Renal cortical epithelial cell (primary cell): ENCODE data around the gene SPTBN2. TPM values are rescaled to one million over a fixed set of nuclear protein-coding genes. Genes with fewer than 3 reads are reported as not detected.

ENCODE experiments used
- DNase-seq: peaks from one replicate; pipeline ENCODE4 v3.0.0-alpha.2; 2011; ENCODE audit warnings: low read depth
- total RNA-seq: library from RNA; depleted of rRNA; stranded (reverse); fragments of >200 nt; gene quantifications from 2 replicates; pipeline ENCODE4 v1.2.3, GENCODE V29; 2014

Gene SPTBN2
- total RNA-seq, 1 donor from 2014 or later, result 208 TPM

GRCh38 chr11:66704659-66705360 lies 24.2 kb downstream of the SPTBN2 start:
- no peak for DNase-seq

- DNase-seq, result no peak
Measured at GRCh38 chr11:66701432-66702240, 27.4 kb downstream of the SPTBN2 start.

GRCh38 chr11:66700742-66701141 lies 28.3 kb downstream of the SPTBN2 start:
- DNase-seq, result no peak

GRCh38 chr11:66700337-66700736 lies 28.7 kb downstream of the SPTBN2 start:
- DNase-seq, result no peak

GRCh38 chr11:66698491-66698890 lies 30.5 kb downstream of the SPTBN2 start:
- DNase-seq, result no peak

- no peak for DNase-seq
Measured at GRCh38 chr11:66697988-66698387, 31.0 kb downstream of the SPTBN2 start.

GRCh38 chr11:66696146-66696545 lies 32.9 kb downstream of the SPTBN2 start:
- no peak for DNase-seq

GRCh38 chr11:66694732-66695207 lies 34.2 kb downstream of the SPTBN2 start:
- peak; percentile 98 for DNase-seq

GRCh38 chr11:66694056-66694410 lies 35.0 kb downstream of the SPTBN2 start:
- no peak for DNase-seq

- DNase-seq, result no peak
Measured at GRCh38 chr11:66693356-66694055, 35.5 kb downstream of the SPTBN2 start.

GRCh38 chr11:66692871-66693331 lies 36.1 kb downstream of the SPTBN2 start:
- no peak for DNase-seq

- DNase-seq, result no peak
Measured at GRCh38 chr11:66692446-66692845, 36.6 kb downstream of the SPTBN2 start.

- no peak for DNase-seq
Measured at GRCh38 chr11:66691311-66691980, 37.6 kb downstream of the SPTBN2 start.

- DNase-seq, result no peak
Measured at GRCh38 chr11:66689661-66690590, 39.1 kb downstream of the SPTBN2 start.

- no peak for DNase-seq
Measured at GRCh38 chr11:66688561-66689534, 40.2 kb downstream of the SPTBN2 start.

- DNase-seq, result no peak
Measured at GRCh38 chr11:66687831-66688281, 41.2 kb downstream of the SPTBN2 start.

- DNase-seq, result no peak
Measured at GRCh38 chr11:66686801-66687750, 41.9 kb downstream of the SPTBN2 start.

- DNase-seq, result no peak
Measured at GRCh38 chr11:66686100-66686785, 42.8 kb downstream of the SPTBN2 start.
